ENCODE measurements around the gene GNAT2.

DNA sequence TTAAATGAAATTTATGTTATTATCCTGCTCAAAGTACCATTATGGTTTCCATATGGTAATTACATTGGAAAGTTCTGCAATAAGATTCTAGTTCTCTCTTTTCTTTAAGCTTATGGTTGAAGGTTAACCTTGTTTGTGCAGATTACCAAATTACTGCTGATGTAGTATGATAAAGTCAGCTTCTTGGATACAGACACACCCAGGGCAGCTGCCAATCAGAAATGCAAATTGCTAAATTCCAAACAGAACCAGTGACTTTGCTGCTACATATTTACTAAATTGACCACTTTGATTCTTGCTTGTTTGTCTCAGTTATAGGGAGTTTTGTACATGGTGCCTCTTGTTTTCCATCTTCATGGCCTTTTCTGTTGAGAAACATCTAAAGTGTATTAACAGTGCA lies 26.5 kb downstream of the GNAT2 start:
- TF ChIP-seq, protein P1, sequence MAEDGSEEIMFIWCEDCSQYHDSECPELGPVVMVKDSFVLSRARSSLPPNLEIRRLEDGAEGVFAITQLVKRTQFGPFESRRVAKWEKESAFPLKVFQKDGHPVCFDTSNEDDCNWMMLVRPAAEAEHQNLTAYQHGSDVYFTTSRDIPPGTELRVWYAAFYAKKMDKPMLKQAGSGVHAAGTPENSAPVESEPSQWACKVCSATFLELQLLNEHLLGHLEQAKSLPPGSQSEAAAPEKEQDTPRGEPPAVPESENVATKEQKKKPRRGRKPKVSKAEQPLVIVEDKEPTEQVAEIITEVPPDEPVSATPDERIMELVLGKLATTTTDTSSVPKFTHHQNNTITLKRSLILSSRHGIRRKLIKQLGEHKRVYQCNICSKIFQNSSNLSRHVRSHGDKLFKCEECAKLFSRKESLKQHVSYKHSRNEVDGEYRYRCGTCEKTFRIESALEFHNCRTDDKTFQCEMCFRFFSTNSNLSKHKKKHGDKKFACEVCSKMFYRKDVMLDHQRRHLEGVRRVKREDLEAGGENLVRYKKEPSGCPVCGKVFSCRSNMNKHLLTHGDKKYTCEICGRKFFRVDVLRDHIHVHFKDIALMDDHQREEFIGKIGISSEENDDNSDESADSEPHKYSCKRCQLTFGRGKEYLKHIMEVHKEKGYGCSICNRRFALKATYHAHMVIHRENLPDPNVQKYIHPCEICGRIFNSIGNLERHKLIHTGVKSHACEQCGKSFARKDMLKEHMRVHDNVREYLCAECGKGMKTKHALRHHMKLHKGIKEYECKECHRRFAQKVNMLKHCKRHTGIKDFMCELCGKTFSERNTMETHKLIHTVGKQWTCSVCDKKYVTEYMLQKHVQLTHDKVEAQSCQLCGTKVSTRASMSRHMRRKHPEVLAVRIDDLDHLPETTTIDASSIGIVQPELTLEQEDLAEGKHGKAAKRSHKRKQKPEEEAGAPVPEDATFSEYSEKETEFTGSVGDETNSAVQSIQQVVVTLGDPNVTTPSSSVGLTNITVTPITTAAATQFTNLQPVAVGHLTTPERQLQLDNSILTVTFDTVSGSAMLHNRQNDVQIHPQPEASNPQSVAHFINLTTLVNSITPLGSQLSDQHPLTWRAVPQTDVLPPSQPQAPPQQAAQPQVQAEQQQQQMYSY (CRISPR knock-in tag; IDR thresholded peaks at IDR 0.05) = no peak
- TF ChIP-seq, protein P2, sequence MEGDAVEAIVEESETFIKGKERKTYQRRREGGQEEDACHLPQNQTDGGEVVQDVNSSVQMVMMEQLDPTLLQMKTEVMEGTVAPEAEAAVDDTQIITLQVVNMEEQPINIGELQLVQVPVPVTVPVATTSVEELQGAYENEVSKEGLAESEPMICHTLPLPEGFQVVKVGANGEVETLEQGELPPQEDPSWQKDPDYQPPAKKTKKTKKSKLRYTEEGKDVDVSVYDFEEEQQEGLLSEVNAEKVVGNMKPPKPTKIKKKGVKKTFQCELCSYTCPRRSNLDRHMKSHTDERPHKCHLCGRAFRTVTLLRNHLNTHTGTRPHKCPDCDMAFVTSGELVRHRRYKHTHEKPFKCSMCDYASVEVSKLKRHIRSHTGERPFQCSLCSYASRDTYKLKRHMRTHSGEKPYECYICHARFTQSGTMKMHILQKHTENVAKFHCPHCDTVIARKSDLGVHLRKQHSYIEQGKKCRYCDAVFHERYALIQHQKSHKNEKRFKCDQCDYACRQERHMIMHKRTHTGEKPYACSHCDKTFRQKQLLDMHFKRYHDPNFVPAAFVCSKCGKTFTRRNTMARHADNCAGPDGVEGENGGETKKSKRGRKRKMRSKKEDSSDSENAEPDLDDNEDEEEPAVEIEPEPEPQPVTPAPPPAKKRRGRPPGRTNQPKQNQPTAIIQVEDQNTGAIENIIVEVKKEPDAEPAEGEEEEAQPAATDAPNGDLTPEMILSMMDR (IDR thresholded peaks at IDR 0.05) = no peak
- TF ChIP-seq ZNF416 (CRISPR knock-in tag; IDR thresholded peaks at IDR 0.05) (no peak), ZNF121 (CRISPR knock-in tag; IDR thresholded peaks at IDR 0.05) (no peak), RELA (CRISPR knock-in tag; IDR thresholded peaks at IDR 0.05; ENCODE audit: borderline replicate concordance) (no peak), TEAD4 (CRISPR knock-in tag; IDR thresholded peaks at IDR 0.05) (no peak), NFATC4 (CRISPR knock-in tag; IDR thresholded peaks at IDR 0.05) (no peak), NR2C2 (CRISPR knock-in tag; IDR thresholded peaks at IDR 0.05) (no peak)
- TF ChIP-seq, protein P3, sequence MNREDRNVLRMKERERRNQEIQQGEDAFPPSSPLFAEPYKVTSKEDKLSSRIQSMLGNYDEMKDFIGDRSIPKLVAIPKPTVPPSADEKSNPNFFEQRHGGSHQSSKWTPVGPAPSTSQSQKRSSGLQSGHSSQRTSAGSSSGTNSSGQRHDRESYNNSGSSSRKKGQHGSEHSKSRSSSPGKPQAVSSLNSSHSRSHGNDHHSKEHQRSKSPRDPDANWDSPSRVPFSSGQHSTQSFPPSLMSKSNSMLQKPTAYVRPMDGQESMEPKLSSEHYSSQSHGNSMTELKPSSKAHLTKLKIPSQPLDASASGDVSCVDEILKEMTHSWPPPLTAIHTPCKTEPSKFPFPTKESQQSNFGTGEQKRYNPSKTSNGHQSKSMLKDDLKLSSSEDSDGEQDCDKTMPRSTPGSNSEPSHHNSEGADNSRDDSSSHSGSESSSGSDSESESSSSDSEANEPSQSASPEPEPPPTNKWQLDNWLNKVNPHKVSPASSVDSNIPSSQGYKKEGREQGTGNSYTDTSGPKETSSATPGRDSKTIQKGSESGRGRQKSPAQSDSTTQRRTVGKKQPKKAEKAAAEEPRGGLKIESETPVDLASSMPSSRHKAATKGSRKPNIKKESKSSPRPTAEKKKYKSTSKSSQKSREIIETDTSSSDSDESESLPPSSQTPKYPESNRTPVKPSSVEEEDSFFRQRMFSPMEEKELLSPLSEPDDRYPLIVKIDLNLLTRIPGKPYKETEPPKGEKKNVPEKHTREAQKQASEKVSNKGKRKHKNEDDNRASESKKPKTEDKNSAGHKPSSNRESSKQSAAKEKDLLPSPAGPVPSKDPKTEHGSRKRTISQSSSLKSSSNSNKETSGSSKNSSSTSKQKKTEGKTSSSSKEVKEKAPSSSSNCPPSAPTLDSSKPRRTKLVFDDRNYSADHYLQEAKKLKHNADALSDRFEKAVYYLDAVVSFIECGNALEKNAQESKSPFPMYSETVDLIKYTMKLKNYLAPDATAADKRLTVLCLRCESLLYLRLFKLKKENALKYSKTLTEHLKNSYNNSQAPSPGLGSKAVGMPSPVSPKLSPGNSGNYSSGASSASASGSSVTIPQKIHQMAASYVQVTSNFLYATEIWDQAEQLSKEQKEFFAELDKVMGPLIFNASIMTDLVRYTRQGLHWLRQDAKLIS (CRISPR knock-in tag; IDR thresholded peaks at IDR 0.05; ENCODE audit: borderline replicate concordance) = no peak
- TF ChIP-seq, protein P4, sequence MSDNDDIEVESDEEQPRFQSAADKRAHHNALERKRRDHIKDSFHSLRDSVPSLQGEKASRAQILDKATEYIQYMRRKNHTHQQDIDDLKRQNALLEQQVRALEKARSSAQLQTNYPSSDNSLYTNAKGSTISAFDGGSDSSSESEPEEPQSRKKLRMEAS (CRISPR knock-in tag; IDR thresholded peaks at IDR 0.05) = no peak

All from WTC11 (cell line).